GM21717 (cell line): ENCODE data around the gene MVB12B.
"Not testable (repeated sequence)": the region's sequence is repeated elsewhere in the genome, so short reads cannot be mapped to it uniquely, and the experiment has no call there.

Experiments used
- ATAC-seq: cut with Tn5 transposase; IDR thresholded peaks from one replicate; pipeline ENCODE4 v1.9.1; 2021; ENCODE audit warnings: mild to moderate bottlenecking, moderate library complexity; ENCODE audit not compliant: unreplicated experiment

Gene MVB12B

DNA sequence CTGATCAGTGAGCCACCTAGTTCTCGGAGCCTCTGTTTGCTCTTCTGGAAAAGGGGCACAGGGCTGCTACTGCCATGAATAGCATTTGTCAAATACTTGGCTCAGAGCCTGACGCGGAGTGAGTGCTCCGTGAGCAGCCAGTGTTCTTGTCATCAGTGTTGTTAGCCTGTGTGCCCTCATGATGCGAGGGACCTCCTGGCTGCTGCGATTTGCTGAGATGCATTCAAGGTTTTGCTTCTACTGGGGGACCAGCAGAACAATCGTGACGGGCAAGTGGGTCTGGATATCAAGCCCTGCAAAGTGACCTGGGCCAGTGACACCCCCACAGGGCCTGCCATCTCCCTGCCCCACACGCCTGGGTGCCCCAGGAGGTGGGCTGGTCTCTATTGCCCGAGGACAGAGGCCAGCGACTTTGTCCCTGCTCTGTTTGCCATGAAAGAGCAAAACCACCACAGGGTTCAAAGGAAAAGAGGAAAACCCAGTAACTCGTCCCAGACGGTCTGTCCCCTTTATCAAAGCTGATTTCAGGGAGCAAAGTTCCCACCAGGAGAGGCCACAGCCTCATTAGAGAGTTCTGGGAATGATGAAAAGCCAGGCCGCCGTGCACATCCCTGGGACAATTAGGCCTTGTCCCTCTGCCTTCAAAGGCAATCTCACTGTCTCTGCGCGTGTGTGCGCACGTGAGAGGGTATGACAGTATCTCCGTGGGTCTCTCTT is 200.6 kb downstream of the MVB12B start:
- ATAC-seq, result no peak

DNA sequence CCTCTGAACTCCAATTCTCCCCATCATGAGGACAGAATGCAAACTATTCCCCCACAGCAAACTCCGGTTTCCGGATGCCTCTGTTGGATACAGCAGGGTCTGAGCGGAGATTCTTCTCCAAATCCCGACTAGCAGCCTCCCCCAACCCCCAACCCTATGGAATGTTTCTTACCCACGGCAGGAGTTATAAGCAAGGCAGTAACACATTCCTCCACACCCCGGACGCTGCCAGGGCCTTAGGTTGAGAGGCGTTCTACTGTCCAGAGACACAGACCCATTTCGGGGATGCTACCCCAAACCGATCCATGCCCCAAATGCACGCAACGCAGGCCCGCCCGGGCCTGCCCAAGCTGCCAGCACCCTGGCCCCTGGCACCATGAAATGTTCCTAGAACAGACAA is 201.5 kb downstream of the MVB12B start:
- no peak for ATAC-seq

DNA sequence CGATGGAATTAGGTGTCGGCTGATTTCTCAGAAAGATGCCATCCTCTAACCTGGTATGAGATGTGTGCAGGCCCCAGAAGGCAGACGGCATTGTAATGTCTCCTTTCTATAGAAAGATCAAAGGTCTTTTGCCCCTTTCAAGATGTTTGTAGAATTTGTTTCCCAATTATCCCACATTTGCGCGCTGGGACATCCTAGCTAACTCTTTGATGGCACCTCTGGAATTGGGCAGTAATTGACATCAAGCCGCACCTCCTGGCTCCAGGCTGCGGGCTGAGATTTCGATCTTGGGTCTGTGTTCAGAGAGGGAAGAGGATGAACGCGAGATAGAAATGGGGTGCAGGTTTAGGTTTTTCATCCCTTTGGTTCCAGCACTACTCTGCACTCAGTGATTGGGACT is 202.3 kb downstream of the MVB12B start:
- no peak for ATAC-seq

DNA sequence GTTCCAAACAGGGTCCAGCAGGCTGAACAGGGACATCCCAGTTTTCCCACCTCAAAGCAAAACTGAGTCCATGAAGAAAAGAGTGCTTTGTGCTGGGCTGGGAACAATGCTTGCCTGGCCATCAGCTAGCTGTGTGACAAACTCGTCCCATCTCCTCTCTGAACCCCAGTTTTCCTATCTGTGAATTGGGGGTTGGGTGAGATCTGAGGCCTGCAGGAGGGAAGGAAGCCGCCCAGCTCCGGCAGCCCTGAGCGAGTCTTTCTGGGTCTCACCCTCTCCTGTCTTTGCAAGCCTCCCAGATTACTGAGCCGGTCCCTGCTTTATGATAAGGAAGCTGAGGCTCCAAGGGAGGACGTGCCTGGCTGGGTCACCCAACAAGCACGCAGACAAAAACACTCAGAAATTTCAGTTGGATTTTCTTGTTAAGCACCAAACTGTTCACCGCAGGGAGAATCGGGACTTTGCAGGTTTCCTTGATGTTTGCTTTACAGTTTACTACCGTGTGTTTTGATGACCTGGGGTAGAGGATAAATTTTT is 204.5 kb downstream of the MVB12B start:
- no peak for ATAC-seq

DNA sequence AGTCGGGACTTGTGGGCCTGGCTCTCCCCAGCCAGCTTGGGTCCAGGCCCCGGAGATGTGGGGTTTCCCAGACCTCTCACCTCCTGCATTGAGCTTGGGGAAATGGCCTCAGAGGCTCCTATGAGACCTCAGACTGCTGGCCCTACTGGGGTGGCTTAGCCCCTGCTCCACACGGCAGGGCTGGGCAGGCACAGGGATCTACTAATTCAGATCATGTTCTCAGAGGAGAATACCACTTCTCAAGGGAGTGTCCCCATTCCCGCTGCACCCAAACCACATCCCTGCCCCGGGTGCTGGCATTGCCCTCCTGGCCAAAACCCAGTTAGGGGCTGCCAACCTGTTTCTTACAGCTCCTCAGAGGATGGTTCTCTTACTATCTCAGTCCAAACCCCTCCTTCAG is 205.0 kb downstream of the MVB12B start:
- ATAC-seq, result no peak

DNA sequence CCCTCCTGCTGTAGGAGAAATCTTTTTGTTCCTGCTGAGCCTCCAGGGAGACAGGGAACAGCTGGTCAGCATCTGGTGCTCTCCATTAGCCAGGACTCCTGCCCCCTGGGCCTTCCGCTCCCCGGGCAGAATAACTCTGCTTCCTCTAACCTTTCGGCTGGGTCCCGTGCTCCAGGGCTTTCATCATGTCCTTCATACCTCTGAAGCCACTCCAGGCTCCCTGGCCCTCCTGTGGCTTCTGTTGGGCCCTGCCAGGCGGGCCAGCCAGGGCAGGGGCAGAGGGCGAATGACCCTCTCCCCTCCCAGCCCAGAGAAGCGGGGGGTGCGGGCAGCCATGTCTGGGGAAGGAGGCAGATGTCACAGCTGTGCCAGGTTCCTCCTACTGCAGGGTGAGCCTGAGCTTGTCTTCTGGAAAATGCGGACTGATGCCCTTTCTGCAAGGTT is 205.4 kb downstream of the MVB12B start:
- ATAC-seq, result no peak

DNA sequence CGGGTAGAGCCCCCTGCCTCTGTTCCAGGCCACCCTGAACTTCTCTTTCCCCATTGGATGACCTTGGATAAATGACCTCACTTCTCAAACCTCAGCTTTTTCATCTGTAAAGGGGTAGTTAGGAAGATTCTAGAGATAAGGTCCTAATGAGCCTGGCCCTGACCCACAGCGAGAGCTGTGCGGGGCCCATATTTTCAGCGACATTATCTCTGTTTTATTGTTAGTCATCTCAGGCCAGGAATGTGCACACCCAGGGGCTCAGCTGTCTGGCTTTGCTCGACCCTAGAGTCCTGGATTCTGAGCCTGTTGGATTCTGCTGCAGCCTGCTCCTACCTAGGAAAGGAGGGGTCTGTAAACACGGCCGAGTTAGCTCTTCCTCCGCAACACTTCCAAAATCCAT is 205.9 kb downstream of the MVB12B start:
- ATAC-seq, result no peak

DNA sequence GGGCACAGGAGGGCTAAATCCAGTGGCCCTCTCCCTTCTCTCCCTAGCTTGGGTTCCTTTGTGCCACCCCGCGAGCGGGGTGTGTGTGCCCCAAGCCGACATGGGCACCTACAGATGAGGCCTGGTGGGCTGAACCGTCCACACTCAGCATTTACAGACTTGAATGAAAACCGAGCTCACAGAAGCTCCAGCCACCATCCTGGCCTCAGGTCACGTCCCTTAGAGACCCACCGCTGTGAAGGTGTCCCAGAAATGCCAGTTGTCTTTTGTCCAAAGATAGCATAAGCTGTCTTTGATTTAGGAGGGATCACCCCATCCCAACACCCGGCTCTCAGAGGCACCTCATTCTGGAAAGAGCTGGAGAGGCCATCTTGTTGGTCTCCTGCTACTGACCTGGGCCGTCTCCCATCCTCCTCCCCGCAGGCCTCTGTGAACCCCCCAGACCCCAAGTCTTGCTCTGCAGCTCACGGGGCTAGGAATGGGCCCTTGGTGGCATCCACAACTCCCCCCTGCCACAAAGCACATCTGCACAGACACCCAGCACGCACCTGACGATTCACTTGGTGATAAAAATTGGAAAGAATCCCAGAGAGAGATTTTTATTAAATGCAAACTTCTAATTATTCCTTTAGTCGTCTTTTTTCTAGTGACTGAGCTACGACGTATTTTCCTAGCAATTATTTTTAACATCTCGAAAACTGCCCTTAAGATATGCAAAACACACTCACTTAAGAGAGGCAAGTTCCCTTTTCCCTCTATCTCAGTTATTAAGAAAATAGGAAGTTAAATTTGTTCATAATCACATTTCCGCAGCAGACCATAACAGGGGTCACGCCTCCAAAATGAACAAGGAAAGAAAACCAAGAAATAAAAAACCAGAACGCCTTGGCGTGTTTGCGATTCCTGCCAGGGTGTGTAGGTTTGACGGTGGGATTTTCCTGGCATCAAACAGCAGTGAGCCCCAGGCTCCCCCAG is 206.6 kb downstream of the MVB12B start:
- ATAC-seq, result no peak

DNA sequence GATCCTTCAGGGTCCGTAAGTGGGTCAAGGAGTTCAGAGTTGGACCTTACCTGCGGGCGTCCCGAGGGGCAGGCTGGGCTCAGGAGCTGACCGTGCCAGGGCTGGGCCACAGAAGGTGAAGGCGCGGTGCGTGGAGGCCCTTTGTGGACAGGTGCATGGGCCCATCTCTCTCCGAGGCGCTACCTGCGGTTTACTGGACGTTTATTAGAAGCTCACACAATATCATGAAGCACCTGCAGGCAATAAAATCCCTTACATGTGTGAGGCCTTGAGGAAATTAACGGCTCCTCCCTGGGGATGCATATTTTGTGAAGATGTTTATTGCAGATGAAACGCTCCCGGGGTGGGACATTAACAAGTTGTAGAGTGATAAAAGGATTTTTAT is 207.3 kb downstream of the MVB12B start:
- ATAC-seq, result no peak

DNA sequence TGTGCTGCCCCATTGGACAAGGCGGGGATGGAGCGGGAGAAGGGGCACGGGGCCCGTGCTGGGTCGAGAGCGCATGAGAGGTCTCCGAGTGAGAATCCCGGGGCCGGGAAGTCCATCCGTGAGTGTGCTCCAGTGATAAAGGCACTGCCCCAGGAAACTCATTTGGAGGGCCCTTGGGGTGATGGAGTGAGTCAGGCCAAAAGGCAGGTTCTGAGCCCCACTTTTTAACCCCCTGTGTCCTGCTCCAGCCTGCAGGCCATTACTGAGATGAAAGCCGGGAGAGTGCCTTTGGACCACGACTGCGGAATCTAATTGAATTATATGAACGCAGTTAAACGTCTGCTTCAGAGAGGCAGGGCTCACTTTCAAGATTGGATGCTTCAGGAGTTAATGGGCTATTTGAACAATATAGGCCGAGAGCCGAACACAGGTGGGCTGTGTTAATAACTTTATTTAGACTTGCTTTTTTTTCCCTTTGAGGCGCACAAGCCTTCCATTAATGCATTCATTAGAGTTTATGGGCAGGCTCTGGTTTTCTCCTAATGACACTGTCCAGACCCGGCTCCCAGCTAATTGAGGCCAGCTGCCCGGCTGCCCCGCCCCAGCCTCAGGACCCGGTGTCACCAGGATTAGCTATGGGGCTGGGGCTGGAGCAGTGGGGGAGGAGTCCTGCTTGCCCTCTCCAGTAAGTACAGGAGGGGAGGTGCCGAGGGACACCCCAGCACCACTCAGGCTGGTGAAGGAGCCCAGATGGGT is 208.0 kb downstream of the MVB12B start:
- no peak for ATAC-seq

DNA sequence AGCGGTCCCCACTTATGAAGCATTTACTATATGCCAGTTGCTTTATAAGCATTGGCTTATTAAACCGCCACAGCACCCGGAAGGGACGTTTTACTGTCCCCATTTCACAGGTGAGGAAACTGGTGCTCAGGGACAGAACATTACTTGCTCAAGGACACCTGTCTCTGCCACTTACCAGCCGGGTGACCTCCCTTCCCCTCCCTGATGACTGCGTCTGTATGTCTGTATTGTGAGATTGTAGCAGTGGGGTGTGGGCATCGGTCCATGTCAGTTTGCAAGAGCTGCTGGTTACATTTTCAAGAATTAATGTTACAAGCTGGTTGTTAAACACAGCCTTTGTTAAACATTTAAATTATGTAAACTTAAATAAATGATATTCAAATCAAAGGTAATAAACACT is 209.5 kb downstream of the MVB12B start:
- ATAC-seq, result no peak

DNA sequence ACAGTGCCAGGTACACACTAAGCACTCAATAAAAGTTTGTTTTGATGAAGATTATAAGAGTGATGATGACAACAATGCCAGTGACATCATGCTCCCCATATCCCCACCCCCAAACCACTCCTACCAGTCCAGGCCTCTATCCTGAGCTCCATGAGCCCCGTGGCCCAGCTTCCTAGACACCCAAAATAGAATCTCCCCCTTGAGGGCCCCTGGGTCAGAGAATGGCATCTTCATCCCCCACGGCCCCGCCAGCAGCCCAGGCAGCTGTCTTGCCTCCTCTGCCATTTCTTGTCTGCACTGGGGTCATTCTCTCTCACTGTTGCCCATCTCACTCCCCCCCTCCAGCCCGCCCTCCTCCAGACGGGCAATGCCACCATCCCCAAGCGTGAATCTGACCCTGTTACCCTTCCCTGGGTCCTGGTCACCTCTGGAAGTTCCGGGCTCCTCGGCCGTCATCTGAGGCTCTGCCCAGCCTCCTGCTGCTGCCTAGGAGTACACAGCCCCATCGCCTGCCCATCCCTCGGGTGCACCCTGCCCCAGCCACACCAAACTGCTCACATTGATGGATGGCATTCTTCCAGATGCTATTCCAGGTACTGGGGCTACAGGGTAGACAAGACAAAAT is 210.3 kb downstream of the MVB12B start:
- no peak for ATAC-seq

DNA sequence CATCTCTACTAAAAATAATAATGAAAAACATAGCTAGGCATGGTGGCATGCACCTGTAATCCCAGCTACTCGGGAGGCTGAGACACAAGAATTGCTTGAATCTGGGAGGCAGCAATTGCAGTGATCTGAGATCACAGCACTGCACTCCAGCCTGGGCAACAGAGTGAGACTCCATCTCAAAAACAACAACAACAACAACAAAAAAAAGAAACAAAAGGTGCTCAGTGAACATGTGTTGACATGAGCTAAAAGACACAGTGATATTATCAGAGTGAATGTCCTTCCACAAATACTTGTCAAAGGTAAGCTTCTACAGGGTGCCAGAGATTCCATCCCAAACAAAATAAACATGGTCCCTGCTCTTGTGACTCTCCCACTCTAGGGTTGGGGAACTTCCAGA is 211.9 kb downstream of the MVB12B start:
- ATAC-seq, result no peak

DNA sequence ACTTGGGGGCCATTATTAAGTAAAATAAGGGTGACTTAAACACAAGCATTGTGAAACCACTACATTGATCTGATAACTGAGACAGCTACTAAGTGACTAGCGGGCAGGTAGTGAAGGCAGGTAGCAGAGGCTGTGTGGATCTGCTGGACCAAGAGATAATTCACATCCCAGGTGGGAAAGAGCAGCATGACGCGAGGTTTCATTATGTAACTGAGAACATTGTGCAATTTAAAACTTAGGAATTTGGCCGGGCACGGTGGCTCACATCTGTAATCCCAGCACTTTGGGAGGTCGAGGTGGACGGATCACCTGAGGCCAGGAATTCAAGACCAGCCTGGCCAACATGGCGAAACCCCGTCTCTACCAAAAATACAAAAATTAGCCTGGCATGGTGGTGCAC is 213.8 kb downstream of the MVB12B start:
- ATAC-seq, result not testable (repeated sequence)

DNA sequence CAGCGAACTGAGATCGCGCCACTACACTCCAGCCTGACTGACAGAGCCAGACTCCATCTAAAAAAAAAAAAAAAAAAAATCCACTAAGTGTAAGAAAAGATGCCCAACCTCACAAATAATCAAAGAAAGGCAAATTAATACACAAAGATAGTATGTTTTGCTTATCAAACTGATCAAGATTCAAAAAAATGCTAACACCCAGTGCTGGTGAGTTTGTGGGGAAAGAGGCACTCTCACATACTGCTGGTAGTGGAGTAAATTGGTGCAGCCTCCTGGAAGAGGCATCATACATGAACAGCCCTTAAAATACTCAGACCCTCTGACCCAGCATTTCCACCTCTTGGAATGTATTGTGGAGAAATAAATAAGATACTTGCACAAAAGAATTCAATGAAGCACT is 216.9 kb downstream of the MVB12B start:
- no peak for ATAC-seq

DNA sequence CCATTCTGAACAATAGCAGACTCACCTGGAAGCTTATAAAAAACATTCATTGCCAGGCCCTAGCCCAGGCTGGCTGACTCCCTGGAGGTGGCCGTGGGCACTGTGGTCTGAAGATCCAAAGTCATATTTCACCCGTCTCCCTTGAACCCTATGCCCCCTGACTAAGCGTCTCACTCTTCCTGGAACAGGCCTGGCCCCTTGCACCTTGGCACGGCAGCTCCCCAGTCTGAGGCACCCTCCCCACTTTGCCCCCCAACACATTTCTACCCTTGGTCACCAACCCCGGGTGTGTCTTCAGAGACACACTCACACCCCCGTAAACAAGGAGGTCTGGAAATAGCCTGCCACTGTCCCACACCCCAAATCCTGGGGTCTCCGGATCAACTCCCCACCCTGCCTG is 218.5 kb downstream of the MVB12B start:
- ATAC-seq, result no peak

DNA sequence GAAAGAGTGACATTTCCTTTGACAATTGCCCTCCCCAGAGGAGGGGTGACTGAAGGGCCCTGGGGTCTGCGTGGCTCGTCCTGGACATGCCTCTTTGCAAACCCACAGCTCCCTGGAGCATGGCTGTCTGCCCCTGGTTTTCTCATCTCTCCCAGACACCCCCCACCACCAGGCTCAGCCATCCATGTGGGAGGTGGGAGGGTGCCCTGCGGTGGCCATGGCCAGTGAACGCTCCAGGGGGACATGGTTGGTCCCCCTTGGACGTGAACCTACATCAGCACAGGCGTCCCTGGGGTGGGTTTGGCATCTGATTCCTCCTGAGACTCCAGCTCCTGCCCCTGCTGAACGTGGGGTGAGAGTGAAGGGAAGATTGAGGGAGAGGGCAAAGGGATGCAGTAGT is 219.4 kb downstream of the MVB12B start:
- no peak for ATAC-seq

DNA sequence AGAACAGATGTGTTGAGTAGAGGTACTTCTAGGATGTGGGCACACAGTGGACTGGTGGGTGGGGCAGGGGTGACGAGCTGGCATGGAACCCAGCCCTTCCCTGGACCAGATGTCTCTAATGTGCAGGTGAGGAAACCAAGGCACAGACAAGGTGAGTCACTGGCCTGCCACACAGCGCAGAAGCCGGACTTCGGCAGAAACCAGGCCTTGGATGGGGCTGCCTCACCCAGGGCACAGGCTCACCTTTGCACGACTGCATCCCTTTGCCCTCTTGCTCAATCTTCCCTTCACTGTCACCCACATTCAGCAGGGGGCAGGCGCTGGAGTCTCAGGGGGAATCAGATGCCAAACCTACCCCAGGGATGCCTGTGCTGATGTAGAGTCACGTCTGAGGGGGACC is 221.7 kb downstream of the MVB12B start:
- ATAC-seq, result no peak

DNA sequence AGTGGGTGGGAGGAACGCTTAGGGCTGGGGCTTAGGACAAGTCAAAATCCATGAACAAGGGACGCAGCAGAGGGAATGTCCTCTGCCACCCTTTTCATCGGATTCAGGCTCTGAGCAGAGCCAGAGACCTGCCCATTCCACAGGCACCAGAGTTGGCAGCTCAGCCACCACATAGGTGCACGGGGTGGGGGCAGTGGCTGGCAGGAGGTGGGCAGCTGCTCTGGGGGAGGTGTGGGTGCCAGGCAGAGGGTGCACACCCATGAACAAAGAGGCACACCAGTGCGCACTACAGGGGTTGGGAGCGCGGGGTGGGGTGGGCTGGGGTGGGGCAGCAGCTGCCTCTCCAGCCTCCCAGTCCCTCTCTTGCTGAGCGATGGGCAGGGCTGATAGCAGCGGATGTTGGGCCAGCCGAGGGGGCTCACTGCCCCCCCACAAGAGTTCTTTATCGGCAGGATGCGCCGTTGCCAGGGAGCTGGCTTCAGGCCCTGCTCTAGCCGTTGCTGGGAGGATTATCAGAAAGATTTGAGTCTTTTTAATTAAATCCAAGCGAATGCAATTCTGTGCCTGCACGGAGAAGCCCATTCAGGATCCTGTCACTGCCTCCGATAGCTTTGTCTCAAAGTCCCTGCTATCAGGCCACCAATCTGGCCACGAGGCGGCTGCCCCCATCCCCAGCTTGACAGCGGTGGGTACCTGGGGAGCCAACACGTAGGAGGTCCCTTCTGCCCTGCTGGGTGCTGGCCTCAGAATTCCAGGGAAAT is 222.8 kb downstream of the MVB12B start:
- ATAC-seq, result no peak

DNA sequence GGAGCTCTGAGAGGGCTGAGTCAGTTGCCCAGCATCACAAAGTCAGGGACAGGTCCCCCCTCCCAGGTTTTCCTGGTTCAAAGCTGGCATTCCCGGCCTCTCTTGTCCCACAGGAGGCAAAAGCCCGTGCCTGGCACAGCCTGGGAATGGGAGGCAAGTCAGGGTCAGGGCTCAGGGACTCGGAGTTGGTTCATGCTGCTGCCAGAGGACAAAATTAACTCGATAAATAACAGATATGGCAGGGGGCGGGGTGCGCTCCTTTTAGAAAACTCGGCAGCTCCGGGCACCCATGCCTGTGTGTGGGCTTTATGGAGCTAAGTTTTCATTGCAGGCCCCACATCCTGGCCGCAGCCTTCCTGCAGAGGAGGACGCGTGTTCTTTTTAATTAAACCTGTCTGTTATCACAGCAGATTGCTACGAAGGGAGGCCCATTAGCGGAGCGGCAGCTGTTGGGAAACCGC is 224.3 kb downstream of the MVB12B start:
- ATAC-seq, result no peak
